Measurements from ENCODE around the gene CHTOP.

CHTOP gene

GRCh38 chr1:153669606-153670005, 35.7 kb downstream of the CHTOP start:
- POLR2A ChIA-PET: no interaction called here
- H3K4me3 ChIP-seq (ENCODE audit: low read depth, low read length): peak overlapping the region; percentile 89
- TF ChIP-seq CTCF (IDR thresholded peaks at IDR 0.05; ENCODE audit: insufficient read depth, low read length, missing control alignments): no peak
- CTCF ChIA-PET: interaction anchor here (0.8 to 2.5 kb wide), 4 partner anchors 8 to 159 kb away, joined by 3 to 8 read pairs (median 6); partner anchors contain the start of genes NPR1 and SNAPIN
- no peak for DNase-seq (ENCODE audit: low read depth, low spot score)

- ChIA-PET CTCF (interaction anchor here (0.9 to 2.6 kb wide), 4 partner anchors 98 to 316 kb away, joined by 3 to 14 read pairs (median 8); partner anchors contain the start of gene RAB13), POLR2A (no interaction called here)
- peak overlapping the region; percentile 89 for H3K4me3 ChIP-seq (ENCODE audit: low read depth, low read length)
- TF ChIP-seq CTCF (IDR thresholded peaks at IDR 0.05; ENCODE audit: insufficient read depth, low read length, missing control alignments): no peak
- DNase-seq (ENCODE audit: low read depth, low spot score): no peak
These were observed 36.5 kb downstream of the CHTOP start for GRCh38 chr1:153670257-153670858.

GRCh38 chr1:153670859-153671627, 37.2 kb downstream of the CHTOP start, which contains the start of gene ILF2:
Gene ILF2, minus strand, starts transcription at chr1:153670993. Its CDS starts 71 bp downstream, at chr1:153670922.
- ChIA-PET CTCF (interaction anchor here (0.8 to 8.9 kb wide), 9 partner anchors 27 to 315 kb away, joined by 3 to 118 read pairs (median 5); partner anchors contain the start of gene RAB13), POLR2A (interaction anchor here (1.0 to 1.4 kb wide), 2 partner anchors 44 to 319 kb away, joined by 3 to 4 read pairs; partner anchors contain the start of gene S100A13)
- peak within 1 kb of the TSS; percentile 89 for H3K4me3 ChIP-seq (ENCODE audit: low read depth, low read length)
- peak; percentile 3 for TF ChIP-seq CTCF (IDR thresholded peaks at IDR 0.05; ENCODE audit: insufficient read depth, low read length, missing control alignments)
- peak; percentile 100 for DNase-seq (ENCODE audit: low read depth, low spot score)

GRCh38 chr1:153671628-153672353, 37.9 kb downstream of the CHTOP start:
- H3K4me3 ChIP-seq (ENCODE audit: low read depth, low read length): peak overlapping the region; percentile 56
- peak; percentile 12 for DNase-seq (ENCODE audit: low read depth, low spot score)
- CTCF ChIA-PET: interaction anchor here (0.6 to 8.9 kb wide), 15 partner anchors 13 to 315 kb away, joined by 3 to 118 read pairs (median 3); partner anchors contain the start of gene RAB13
- POLR2A ChIA-PET: interaction anchor here (1.0 to 1.4 kb wide), 2 partner anchors 44 to 318 kb away, joined by 3 to 4 read pairs; partner anchors contain the start of gene S100A13

DNA sequence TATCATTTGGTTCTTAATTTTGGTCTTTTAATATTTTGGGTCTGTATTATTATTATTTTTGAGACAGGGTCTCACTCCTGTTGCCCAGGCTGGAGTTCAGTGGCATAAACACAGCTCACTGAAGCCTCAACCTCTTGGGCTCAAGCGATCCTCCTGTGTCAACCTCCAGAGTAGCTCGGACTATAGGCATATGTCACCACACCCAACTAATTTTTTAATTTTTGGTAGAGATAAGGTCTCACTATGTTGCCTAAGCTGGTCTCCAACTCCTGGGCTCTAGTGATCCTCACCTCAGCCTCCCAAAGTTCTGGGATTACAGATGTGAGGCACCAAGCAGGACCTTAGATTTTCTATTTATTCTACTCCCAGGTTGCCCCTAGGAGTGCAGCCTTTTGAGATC, 39.6 kb downstream of the CHTOP start:
- ChIA-PET CTCF (interaction anchor here (1.1 to 8.9 kb wide), 3 partner anchors 22 to 314 kb away, joined by 3 to 118 read pairs (median 71); partner anchors contain the start of gene RAB13), POLR2A (no interaction called here)
- H3K4me3 ChIP-seq (ENCODE audit: low read depth, low read length): no peak overlapping the region
- DNase-seq (ENCODE audit: low read depth, low spot score): no peak
- no peak for TF ChIP-seq CTCF (IDR thresholded peaks at IDR 0.05; ENCODE audit: insufficient read depth, low read length, missing control alignments)

DNA sequence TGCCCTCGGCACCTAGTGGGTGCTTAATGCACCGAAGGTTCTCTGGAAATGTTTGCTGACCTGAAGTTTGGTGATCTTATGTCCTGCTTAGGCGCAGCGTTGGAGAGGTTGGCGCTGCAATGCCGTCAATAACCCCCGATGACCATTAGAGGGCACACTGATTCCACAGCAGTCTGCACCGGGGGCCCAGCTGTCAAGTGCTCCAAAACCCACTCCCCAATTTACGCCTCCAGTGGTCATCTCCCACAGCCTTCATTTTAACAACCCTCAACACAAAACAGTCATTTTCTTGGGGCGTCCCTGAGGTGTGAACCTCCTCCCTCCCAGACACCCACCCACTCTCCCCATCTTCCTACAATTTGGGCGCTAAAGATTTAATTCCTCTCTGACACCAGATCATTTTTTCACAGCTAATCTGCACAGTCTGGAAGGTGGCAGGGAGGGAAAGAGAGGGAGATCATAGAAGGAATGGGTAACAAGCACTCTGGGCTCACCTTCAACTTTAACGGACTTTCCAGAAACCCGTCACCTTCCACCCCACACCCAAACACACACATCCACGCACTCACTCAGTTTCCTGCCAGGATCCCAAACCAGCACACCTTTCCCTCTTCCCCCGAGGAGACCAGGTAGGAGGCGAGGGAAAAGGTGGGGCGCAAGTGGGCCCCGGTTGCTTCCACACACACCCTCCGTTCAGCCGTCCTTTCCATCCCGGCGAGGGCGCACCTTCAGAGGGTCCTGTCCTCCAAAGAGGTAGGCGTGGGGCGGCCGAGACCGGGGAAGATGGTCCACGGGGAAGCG, 44.1 kb downstream of the CHTOP start:
- peak; percentile 92 for TF ChIP-seq CTCF (IDR thresholded peaks at IDR 0.05; ENCODE audit: insufficient read depth, low read length, missing control alignments)
- no peak for DNase-seq (ENCODE audit: low read depth, low spot score)
- peak overlapping the region; percentile 39 for H3K4me3 ChIP-seq (ENCODE audit: low read depth, low read length)
- POLR2A ChIA-PET: no interaction called here
- CTCF ChIA-PET: interaction anchor here (0.6 to 8.9 kb wide), 39 partner anchors 10 to 315 kb away, joined by 3 to 118 read pairs (median 5); partner anchors contain the start of genes CREB3L4, DENND4B, INTS3 and RAB13
